Neural progenitor cell (in vitro differentiated cells): ENCODE results near the gene SERF2.
"Not testable (repeated sequence)": the region's sequence is repeated elsewhere in the genome, so short reads cannot be mapped to it uniquely, and the experiment has no call there.

ENCODE experiments used
- EZH2 ChIP-seq: fragments of 200-600 bp; sonication (generic); IDR thresholded peaks from 2 replicates; pipeline ENCODE4 v1.6.1; 2017; ENCODE audit warnings: antibody characterized with exemption, mild to moderate bottlenecking, moderate library complexity
- TF ChIP-seq, protein P1 (sequence below): fragments of 200-600 bp; sonication (generic); IDR thresholded peaks from 2 replicates; pipeline ENCODE4 v1.5.1; 2017; ENCODE audit warnings: antibody characterized with exemption, mild to moderate bottlenecking

DNA sequence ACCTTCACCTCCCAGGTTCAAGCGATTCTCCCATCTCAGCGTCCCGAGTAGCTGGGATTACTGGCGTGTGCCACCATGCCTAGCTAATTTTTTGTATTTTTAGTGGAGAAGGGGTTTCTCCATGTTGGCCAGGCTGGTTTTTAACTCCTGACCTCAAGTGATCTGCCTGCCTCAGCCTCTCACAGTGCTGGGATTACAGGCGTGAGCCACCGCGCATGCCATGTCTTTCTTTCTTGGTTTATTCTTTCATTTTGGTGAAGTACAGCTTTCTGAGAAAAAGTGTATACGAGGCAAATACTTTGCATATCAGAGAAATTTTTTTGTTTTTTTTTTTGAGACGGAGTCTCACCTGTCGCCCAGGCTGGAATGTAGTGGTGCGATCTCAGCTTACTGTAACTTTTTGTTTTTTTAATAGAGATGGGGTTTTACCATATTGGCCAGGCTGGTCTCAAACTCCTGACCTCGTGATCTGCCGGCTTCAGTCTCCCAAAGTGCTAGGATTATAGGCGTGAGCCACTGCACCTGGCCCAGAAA lies 39.5 kb downstream of the SERF2 start:
- TF ChIP-seq, protein P1, sequence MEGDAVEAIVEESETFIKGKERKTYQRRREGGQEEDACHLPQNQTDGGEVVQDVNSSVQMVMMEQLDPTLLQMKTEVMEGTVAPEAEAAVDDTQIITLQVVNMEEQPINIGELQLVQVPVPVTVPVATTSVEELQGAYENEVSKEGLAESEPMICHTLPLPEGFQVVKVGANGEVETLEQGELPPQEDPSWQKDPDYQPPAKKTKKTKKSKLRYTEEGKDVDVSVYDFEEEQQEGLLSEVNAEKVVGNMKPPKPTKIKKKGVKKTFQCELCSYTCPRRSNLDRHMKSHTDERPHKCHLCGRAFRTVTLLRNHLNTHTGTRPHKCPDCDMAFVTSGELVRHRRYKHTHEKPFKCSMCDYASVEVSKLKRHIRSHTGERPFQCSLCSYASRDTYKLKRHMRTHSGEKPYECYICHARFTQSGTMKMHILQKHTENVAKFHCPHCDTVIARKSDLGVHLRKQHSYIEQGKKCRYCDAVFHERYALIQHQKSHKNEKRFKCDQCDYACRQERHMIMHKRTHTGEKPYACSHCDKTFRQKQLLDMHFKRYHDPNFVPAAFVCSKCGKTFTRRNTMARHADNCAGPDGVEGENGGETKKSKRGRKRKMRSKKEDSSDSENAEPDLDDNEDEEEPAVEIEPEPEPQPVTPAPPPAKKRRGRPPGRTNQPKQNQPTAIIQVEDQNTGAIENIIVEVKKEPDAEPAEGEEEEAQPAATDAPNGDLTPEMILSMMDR: not testable (repeated sequence)
- not testable (repeated sequence) for TF ChIP-seq EZH2
